Measurements from ENCODE around the gene SLC39A9.

DNA sequence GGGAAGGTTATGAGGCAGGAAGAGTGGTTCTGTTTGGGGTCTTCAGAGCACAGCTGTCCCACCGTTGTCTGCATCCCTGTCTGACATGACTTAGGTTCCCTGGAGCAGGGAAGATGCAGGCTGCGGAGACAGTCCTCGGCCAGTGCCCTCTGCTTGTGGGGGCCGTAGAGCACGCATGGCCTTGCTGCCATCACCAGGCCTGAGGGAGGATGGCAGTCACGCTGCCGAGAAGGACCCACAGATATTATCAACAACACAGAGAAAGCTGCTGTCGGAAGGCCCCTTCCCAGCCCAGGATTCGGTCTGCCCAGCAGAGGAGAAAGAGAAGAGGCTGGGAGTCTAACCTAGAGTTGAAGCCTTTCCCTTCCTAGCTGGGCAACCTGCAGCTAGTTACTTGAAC is 35.4 kb upstream of the SLC39A9 start:
- TF ChIP-seq CTCF (conservative IDR thresholded peaks at IDR 0.05; ENCODE audit: low read depth in 2 of 2), result peak; percentile 58 to 88
- no peak for TF ChIP-seq EZH2 (IDR thresholded peaks at IDR 0.05; ENCODE audit: low read depth, unreplicated experiment)
- no peak for TF ChIP-seq JUNB (IDR thresholded peaks at IDR 0.05; ENCODE audit: unreplicated experiment)
- TF ChIP-seq EZH2phosphoT487 (IDR thresholded peaks at IDR 0.05; ENCODE audit: unreplicated experiment), result no peak
- TF ChIP-seq POLR2AphosphoS5 (IDR thresholded peaks at IDR 0.05; ENCODE audit: low read depth), result no peak

All from GM23338 (cell line).